ENCODE data around the gene OSBPL10.

DNA sequence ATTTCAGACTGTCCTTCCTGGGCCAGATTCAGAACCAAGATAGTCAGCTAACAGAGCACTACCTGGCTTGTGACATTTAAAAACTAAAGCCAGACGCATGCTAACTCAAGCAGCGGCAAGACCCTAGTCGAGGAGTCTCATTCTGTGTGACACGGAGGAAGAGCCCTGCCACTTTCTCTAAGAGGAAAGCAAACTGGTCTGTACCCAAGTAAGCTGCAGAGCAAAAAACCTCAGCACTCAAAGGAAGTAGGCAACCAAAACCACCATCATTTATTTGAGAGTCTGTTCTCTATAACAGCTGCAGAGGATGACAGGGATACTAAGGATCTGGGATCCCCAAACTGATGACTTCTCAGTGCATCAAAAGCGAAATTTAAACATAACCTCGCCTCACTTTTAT, 152.1 kb downstream of the OSBPL10 start:
- TF ChIP-seq, protein P1, sequence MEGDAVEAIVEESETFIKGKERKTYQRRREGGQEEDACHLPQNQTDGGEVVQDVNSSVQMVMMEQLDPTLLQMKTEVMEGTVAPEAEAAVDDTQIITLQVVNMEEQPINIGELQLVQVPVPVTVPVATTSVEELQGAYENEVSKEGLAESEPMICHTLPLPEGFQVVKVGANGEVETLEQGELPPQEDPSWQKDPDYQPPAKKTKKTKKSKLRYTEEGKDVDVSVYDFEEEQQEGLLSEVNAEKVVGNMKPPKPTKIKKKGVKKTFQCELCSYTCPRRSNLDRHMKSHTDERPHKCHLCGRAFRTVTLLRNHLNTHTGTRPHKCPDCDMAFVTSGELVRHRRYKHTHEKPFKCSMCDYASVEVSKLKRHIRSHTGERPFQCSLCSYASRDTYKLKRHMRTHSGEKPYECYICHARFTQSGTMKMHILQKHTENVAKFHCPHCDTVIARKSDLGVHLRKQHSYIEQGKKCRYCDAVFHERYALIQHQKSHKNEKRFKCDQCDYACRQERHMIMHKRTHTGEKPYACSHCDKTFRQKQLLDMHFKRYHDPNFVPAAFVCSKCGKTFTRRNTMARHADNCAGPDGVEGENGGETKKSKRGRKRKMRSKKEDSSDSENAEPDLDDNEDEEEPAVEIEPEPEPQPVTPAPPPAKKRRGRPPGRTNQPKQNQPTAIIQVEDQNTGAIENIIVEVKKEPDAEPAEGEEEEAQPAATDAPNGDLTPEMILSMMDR (IDR thresholded peaks at IDR 0.05; ENCODE audit: low read length), result no peak
- TF ChIP-seq EZH2 (IDR thresholded peaks at IDR 0.05; ENCODE audit: borderline replicate concordance, low read length), result no peak

All from OCI-LY1 (cell line).